GM21723 (cell line): ENCODE results near the gene AKR7A2.
A peak's percentile ranks its signal among the peaks of the same experiment; 100 is the strongest.

Experiments
- ATAC-seq: cut with Tn5 transposase; IDR thresholded peaks from one replicate; pipeline ENCODE4 v1.9.1; 2021; ENCODE audit warnings: mild to moderate bottlenecking, moderate library complexity; ENCODE audit not compliant: unreplicated experiment

The AKR7A2 gene

DNA sequence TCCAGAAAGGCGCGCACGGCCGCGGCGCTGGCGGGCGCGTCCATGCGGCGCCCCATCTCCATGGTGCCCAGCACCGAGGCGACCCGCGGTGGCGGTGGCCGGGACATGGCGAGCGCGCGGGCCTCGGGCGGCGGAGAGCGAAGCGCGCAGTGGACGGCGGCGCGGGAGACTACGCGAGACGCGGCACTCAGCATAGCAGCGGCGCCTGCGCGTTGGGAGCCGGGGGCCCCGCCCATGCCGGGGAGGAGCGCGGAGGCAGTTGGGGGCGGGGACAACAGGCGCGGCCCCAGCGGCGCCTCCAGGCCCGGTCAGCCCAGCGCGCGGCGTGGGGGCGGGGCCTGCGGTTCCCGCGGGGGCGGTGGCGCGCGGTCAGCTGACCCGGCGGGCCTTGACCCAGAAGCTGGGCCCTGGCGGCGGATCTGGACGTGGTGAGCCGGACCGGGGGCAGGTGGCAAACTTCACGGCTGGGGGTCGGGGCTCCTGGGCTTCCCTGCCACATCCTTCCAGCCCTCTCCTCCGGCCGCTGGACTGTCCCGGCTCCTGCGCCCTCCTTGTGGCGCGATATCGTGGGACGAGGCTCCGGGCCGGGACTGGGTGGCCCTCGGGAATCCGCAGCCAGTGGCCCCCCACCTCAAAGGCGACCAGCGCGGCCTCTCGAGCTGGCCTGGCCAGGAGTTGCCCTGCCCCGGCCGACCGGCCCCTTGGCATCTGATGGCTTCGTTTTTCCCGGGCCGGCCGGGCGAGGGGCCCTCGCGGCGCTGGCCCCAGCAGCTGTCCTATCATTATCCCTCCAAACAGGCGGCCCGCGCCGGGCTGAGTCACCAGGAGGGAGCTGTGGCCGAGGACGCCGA lies at the start of gene AKR7A2, which contains the start of gene SLC66A1:
AKR7A2 (minus strand) TSS at position 214 of the 851 bp plus-strand sequence; CDS start at position 194, 20 bp downstream.
SLC66A1 (plus strand) TSS at position 396 of the 851 bp plus-strand sequence. CDS start 5,352 bp downstream, outside the sequence.
- peak; percentile 64 for ATAC-seq

DNA sequence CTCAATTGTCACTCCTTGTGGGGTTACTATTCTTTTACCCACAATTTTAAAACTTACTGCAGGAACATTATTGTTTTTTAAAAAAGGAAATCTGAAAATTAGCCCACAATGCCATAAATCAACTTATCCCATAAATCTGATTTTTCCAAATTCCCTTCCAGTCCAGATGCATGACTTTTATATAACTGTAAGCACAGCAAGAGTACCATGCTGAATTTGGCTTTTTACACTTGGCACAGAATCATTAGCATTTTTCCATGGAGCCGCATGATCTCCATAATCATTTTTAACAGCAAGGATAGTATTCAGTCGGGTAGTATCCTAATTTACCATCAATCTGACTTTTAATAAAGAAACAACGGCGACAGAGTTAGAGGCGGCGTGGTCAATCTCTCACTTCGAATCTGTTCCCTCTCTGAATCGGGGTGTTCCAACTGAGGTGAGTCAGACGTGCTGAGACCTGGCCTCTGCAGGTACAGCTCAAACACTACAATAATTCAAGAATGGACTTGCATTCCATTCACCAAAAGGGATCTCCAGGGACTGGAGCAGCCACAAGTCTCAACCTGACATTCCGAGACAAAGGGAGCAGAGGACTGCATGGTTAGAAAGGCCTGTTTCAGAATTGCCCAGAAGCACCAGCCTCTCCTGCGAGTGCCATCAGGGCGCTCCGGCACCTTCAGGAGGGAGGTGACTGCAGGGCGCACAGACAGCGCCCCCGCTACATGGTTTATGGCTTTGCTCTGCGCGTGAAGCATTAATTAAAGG lies 49.1 kb upstream of the AKR7A2 start:
- ATAC-seq, result no peak

DNA sequence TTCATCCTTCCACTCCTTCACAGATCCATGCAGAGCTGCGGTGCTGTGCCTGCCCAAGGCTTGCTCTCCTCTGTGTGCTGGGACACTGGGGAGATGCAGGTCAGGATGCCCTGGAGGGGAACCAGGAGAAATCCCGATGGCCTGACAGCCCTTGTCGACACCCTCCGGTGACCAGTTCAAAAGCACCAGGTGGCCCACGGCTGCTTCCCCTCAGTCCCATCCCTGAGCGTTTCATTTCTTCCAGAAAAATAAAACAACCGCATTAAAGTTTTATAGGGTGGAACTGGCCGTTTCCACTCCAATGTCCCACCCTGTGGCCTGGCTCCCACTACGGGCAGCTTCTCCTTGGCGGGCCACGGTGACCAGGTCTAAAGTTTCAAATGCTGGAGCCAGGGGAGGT lies 48.5 kb upstream of the AKR7A2 start:
- no peak for ATAC-seq

DNA sequence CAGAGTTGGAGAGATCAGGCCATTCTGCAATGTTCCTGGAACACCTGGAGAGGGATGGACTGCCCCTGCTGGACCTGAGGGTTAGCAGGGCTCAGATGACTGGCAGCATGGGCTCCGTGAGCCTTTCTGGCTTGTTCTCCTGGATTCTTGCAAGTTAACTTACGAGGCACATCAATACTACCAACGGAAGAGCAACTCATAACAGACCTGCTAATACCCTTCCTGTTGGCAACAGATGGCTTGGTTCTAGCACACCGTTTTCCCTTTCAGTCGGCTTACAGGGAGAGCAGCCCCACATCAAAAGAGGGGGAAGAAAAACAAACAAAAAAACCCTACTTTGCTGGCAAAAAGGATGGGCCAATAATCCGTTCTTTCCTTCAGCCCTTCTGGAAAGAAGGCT lies 48.1 kb upstream of the AKR7A2 start:
- no peak for ATAC-seq

DNA sequence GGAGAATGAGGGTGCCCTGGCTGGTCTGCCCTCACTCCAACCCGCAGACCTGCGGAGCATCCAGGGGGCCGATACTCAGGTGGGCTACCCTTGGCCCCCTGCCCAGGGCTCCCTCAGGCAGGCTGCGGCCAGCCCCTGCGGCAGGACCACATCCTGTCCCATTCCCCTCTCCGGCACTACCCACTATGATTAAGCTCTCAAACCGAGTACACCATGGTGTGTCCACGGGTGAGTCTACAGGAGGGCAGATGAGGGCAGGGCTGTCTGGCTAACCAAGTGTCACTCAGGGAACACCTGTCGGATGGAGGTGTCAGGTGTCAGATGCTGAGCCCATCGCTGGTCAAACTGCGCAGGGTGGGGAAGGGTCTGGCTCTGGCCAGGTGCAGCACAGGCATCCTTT lies 47.4 kb upstream of the AKR7A2 start:
- no peak for ATAC-seq

DNA sequence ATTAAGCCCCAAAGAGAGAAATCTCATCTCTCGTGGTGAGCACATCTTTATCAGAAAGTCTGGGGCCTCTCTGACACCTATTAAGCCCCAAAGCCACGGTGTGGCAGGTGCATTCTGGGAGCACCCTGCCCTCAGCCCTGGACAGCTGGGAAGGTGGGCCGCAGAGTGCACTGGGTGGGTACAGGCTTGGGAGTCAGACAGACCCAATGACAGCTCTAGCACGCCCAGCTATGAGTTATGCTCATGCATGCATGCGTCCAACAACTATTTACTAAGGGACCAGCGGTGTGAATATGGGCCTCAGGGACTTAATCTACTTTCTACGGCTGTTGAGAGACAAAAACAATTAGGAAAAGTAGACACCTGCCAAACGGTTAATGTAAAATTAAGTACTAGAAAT lies 46.8 kb upstream of the AKR7A2 start:
- no peak for ATAC-seq

DNA sequence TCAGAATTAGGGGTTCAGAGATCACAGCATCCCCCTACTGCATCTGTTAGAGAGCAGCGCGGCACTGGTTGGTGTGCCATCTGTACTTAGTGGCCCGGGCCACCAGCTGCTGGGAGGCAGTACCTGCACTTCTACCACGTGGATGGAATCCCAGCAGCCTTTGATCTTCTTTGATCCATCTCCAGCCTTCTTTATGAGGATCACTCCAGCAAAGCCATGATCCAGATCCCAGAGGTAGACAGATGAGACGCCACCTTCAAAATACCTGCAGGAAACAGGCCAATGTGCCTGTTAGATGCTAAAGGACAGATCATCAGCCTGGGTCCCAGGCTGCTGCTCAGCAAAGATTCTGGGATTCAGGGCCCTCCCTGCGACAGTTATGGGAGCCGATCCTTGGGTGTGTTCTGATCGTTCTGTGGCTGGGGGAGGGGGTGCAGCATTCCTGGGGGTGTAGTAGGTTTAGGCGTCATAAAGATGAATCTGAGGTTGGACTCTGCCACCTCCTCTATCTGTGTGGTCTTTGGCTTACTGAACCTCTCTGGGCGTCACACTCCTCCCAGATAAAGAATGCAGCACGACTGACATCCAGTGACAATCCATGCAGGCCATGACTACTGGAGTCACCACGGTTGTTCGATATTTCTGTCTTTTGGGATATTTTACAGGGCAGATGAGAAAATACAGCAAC lies 45.5 kb upstream of the AKR7A2 start:
- ATAC-seq, result no peak

DNA sequence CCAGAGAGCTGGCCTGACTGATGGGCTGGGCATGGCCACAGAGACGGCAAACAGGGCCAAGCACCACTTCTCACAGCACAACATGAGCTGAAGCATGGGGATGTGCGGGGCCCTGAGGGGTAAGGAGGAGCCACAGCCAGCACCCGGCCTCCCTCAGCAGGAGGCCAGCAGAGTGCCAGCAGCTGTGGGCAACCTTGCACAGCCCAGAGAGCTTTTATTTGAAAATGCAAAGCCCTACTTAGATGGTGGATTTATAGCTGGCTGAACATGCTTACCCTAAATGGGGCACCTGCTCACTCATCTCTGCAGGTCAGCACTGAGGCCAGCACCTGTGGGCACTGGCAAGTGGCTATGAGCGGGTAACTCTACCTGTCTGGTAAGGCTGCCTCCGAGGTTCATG lies 44.3 kb upstream of the AKR7A2 start:
- ATAC-seq, result no peak

DNA sequence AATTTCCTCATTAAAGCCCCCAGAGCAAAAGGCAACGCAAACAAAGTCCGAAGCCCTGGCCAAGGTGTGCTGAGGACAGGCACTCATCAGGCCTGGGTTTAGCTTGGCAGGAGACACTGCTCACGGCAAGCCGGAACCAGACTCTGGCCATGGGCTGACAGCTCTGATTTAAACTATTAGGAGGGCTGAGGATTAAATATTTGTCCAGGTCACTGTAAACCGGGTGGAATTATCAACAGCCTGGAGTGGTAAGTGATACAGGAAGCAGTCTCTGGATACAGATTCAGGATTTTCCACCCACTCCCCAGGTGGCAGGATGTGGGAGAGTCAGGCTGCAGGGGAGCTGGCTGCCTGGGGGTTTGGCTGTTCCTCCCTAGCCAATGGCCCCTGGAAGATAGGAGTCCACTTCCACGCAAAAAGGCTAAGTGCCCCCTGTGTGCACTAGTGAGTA lies 42.6 kb upstream of the AKR7A2 start:
- no peak for ATAC-seq

DNA sequence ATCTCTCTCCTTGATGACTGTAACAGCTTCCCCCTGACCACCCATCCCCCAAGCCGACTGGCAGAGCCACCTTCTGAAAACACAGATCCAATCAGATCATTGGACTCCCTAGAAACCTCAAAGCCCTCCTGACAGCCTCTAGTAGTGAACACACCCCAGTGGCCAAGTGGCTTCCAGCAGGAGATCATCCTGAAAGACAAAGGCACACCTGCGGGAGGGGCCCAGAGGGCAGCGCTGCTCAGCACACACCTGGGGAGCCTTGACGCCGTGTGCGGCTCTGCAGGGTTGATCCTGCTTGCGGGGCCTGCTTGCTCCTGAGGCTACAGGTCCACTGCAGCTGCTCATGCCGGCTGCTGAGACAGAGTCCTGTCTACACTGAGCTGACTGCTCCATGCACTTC lies 41.7 kb upstream of the AKR7A2 start:
- ATAC-seq, result no peak

DNA sequence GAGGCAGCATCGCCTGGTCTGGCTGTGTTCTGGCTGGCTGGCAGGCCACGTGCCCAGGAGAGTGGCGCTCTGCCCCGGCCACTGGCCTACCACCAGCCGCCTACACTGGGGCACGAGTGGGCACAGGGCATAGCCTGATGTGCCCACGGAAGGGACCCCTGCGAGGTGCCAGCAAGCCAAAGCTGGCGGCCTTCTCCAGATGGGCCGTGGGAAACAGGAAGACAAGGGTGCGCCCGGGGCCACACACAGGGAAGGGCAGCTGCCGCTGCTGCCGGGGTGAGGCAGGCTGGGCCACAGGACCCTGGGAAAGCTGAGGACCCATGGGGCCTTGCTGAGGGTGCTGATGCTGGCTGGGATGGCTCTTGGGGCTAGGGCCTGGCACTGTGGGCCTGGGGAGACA lies 40.9 kb upstream of the AKR7A2 start:
- ATAC-seq, result no peak

DNA sequence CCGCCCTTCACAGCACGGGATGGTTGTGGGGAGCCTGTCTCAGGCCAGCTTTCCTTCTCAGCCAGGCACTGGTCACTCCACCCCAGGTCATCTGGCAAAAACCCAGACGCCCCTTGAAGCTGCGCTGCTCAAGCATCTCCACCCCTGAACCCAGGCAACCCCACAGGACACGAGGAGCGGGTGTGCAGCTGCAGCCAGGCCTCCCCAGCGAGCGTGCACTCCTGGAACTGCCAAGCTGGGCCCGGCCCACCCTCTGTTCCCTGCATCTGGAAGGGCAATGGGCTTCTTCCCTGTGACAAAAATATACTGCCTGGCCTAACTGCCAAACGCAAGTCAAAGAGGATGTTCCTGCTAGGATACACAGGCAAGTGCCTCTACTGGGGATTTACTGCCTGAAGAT lies 39.9 kb upstream of the AKR7A2 start:
- no peak for ATAC-seq

DNA sequence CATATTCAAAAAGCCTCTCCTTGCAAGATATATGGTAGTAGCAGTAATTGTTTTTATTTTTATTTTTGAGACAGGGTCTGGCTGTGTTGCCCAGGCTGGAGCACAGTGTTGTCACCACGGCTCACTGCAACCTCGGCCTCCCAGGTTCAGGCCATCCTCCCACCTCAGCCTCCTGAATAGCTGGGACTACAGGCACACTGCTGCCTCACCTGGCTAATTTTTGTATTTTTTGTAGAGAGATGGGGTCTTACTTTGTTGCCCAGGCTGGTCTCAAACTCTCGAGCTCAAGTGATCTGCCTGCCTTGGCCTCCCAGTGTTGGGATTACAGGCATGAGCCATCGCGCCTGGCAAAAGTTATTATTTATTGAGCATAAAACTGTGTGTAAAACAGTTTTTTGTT lies 38.6 kb upstream of the AKR7A2 start:
- ATAC-seq, result no peak

DNA sequence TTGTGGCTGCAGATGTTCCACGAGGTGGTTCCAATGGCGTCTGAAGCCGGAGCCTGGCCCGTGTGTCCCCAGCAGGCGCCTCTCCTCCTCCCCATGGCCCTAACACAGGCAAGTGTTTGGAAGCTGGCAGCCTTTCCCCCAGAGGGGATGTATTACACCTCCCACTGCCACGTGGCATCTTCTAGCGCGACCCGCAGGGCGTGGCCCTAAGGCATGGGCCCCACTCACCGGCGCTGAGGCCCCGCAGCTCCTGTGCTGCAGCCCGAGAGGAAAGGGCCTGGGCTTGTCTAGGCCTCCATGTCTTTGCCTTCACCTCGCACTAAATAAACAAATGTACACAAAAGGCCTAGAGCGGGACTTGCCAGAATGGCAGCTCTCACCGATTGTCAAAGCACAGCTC lies 38.1 kb upstream of the AKR7A2 start:
- ATAC-seq, result no peak

DNA sequence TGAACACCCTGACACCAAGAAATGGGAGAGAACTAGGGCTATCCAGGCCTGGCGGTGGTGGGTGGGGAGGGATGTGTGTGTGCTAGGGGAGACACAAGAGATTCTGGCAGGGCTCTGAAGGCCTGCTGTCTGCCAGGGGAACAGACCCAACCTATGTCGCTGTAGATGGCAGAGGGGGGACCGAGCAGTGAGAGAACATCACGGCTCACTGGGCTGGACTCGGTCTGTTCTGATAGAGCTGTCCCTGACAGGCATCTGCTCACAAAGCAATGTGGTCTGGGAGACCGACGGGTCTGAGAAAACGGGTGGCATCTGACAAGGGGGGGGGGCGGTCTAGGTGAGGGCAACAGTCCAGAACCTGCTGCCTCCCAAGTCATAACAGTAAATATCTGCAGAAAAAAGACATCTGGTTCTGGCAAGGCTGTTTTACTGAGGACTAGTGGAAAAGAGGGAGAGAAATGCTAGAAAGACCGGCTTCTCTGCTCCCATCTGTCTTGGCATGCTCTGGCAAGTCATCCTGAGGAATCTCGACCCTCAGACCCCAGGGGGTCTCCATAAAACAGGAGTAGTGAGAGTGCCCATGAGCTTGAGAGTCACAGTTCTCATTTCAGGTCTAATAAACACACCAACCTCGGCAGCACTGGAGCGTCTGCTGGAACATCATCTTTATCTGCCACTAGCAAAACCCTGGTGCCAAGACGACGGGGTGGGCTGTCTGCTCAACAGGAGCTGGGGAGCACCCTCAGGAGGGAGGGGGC lies 36.7 kb upstream of the AKR7A2 start:
- ATAC-seq, result no peak

DNA sequence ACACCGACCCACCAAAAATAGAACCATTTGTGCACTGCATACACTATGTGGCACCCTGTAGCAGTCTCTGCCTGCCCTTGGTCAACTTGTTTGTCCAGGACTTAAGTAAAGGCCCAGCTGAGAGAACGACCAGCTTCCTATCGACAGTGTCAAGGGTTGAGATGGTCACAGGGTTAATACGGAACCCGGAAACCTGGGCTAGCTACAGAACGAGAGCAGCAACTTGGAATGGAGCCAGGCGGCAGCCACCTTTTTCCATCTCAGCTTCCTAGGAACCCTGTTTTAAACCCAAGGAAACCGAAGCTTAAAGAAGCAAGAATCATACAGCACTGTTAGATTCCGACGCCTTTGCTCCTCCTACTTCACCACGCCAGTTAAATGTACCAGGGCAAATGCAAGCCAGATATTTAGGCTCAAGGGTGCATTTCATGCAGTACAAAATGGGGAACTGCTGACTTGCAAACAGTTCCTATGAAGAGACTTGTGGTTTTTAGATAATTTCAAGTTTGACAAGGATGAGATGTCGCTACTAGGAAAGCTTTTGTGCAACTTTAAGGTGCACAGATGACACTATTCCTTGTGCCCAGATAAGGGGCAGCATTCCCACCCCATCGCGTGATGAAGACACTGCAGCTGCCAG lies 35.7 kb upstream of the AKR7A2 start:
- no peak for ATAC-seq

DNA sequence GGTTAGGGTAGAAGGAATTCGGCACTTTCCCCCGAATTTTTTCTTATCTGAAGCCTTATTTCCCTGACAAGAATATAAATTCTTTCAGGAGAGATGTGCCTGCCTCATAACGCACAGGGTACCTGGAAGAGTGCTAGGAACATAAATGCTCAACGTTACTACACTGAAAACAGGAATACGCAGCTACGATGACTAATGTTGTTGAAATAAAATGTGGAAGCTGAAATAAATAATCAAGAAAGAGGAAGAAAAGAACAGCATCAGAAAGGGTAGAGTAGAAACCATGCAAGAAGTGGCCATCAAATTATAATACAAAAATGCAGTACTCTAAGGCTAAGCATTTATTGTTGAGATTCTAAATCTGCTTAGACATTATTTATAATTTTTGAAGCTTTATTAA lies 34.1 kb upstream of the AKR7A2 start:
- no peak for ATAC-seq

DNA sequence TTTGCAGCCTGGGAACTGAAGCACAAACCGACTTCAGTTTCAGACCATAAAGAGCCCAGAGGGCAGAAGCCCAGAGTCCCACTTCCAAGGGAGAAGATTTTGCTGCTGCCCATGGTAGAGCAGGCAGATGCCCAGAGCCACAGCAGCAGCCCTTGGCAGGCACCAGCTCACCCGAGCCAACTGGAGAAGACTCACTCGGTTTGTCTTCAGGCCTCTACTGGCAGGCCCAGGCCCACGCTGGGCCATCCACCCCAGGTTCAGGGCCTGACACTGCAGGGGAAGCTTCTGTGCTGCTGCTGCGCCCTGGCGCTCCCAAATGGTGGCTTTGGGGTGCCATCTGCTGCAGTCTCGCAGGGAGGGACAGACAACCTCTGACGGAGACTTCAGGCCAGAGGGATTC lies 33.4 kb upstream of the AKR7A2 start:
- no peak for ATAC-seq

DNA sequence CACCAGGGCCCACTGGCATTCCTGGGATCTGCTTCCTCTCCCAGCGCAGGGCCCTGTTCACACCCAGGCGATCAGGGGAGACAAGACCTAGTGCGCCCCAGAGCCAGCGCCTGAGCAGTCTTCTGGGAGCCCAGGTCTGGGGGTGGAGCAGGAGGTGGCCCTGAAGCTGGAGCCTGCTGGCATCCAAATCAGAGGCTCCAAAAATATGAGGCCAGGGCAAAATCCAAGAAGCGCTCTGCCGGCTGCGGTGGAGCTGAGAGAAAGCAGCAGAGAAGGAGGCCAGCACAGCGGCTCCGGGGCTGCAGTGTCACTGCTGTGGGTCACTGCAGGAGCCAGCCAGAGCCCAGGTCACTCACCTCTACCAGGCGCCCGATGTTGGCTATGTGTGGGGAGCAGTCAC lies 32.9 kb upstream of the AKR7A2 start:
- ATAC-seq, result no peak

DNA sequence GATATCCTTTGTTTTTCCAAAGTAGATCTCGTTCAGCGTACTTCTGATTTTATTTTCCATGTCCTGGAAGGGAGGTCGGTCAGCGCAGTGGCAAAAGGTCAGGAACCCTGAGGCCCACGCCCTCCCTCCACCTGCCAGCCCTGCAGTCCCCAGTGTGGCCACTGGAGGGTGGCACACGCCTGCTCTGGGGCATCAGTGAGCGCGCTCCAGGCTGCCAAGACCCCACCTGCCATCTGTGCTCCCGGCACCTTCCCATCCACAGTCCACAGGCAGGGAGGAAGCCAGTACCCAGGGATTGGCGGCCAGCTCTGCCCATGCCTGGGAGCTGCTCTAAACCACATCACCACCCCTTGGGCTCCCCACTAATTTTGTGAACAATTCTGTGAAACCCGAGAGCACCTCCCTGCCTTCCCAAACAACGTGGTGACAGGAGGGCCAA lies 32.4 kb upstream of the AKR7A2 start:
- no peak for ATAC-seq
